ENCODE results near the gene LGI2.

GRCh38 chr4:25020236-25020635 is 10.5 kb downstream of the LGI2 start:
- TF ChIP-seq POLR2AphosphoS5 (IDR thresholded peaks at IDR 0.05; ENCODE audit: insufficient read depth in 1 of 2, low read depth in 1 of 2) (no peak), POLR2A (IDR thresholded peaks at IDR 0.05) (no peak), CTCF (IDR thresholded peaks at IDR 0.05) (no peak)

Data from vagina (tissue), 2 donors.